Measurements from ENCODE around the gene ANKRD42.

DNA sequence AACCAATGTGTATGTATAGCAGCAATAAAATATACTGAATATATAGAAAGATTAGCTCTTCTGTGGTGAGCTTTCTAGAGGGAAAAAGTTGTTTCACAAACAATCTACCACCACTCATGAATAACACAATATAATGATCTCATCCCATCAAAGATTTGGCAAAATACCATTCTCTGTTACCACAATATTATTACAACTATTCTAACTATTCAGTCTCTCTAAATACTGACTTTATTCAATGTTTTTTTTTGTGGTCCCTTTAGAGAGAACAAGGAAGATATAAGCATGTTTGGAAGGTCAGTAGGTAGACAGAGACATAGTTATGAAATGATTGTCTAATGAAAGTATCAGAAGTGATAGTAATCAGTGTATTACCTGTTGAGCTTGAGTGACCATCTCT lies 84.8 kb downstream of the ANKRD42 start:
- TF ChIP-seq, protein P1, sequence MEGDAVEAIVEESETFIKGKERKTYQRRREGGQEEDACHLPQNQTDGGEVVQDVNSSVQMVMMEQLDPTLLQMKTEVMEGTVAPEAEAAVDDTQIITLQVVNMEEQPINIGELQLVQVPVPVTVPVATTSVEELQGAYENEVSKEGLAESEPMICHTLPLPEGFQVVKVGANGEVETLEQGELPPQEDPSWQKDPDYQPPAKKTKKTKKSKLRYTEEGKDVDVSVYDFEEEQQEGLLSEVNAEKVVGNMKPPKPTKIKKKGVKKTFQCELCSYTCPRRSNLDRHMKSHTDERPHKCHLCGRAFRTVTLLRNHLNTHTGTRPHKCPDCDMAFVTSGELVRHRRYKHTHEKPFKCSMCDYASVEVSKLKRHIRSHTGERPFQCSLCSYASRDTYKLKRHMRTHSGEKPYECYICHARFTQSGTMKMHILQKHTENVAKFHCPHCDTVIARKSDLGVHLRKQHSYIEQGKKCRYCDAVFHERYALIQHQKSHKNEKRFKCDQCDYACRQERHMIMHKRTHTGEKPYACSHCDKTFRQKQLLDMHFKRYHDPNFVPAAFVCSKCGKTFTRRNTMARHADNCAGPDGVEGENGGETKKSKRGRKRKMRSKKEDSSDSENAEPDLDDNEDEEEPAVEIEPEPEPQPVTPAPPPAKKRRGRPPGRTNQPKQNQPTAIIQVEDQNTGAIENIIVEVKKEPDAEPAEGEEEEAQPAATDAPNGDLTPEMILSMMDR (conservative IDR thresholded peaks at IDR 0.05 in 1 of 2, IDR thresholded peaks at IDR 0.05 in 1 of 2; ENCODE audit: low read depth in 1 of 2, low read length in 2 of 2) = no peak
- no peak for TF ChIP-seq EZH2 (IDR thresholded peaks at IDR 0.05; ENCODE audit: low read length, missing control alignments)
